ENCODE data around the gene SNAPC5.

The SNAPC5 gene

GRCh38 chr15:66483131-66483566, 14.4 kb downstream of the SNAPC5 start:
- peak; percentile 4 for DNase-seq (ENCODE audit: extremely low spot score)
- POLR2A ChIA-PET = no interaction called here
- CTCF ChIA-PET = interaction anchor here (0.8 kb wide), 1 partner anchor 9 kb away, joined by 3 read pairs; no protein-coding TSS in a partner anchor
- TF ChIP-seq CTCF (IDR thresholded peaks at IDR 0.05; ENCODE audit: control extremely low read depth, extremely low read depth, low read depth, missing control alignments) = no peak

GRCh38 chr15:66482539-66482938, 15.0 kb downstream of the SNAPC5 start:
- TF ChIP-seq CTCF (IDR thresholded peaks at IDR 0.05; ENCODE audit: control extremely low read depth, extremely low read depth, low read depth, missing control alignments) = no peak
- DNase-seq (ENCODE audit: extremely low spot score) = no peak
- ChIA-PET POLR2A (no interaction called here), CTCF (no interaction called here)

- DNase-seq (ENCODE audit: extremely low spot score) = peak; percentile 4
- ChIA-PET CTCF (interaction anchor here (1.3 kb wide), 1 partner anchor 17 kb away, joined by 4 read pairs; no protein-coding TSS in a partner anchor), POLR2A (no interaction called here)
- TF ChIP-seq CTCF (IDR thresholded peaks at IDR 0.05; ENCODE audit: control extremely low read depth, extremely low read depth, low read depth, missing control alignments) = no peak
Measured at GRCh38 chr15:66481107-66481856, 16.3 kb downstream of the SNAPC5 start.

DNA sequence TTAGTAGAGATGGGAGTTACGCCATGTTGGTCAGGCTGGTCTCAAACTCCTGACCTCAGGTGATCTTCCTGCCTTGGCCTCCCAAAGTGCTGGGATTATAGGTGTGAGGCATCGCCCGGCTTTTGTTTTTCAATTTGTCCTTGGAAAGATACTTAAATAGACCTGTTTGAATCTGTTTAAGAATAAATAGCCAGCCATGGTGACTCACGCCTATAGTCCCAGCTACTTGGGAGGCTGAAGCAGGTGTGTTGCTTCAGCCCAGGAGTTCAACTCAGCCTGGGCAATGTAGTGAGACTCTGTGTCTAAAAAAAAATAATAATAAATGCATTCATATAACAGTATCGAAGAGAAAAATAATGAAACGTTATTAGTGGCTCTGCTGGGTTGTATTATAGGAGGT, 17.3 kb downstream of the SNAPC5 start:
- DNase-seq (ENCODE audit: extremely low spot score) = no peak
- ChIA-PET CTCF (no interaction called here), POLR2A (no interaction called here)
- TF ChIP-seq CTCF (IDR thresholded peaks at IDR 0.05; ENCODE audit: control extremely low read depth, extremely low read depth, low read depth, missing control alignments) = no peak

DNA sequence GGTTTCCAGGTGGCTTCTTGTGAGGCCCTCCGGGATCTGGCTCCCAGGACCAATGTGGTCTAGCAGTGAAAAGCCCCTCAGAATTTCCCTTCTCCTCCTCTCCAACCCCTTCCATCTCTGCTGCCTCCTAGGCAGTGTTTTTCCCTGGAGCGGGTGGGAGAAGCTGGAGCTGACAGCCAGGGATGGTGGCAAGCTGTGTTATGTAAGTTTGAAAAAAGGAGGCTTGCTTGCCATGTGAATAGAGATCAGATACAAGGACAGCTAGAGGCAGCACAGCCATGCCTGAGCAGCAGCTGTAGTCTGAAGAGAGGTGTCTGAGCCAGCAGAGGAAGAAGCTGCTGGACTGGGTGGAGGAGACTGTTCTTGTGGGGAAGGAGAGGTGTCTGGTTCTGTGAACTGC, 20.6 kb downstream of the SNAPC5 start:
- DNase-seq (ENCODE audit: extremely low spot score) = no peak
- no peak for TF ChIP-seq CTCF (IDR thresholded peaks at IDR 0.05; ENCODE audit: control extremely low read depth, extremely low read depth, low read depth, missing control alignments)
- ChIA-PET POLR2A (interaction anchor here (0.5 to 0.8 kb wide), 2 partner anchors 74 to 1292 kb away, joined by 3 read pairs; partner anchors contain the start of gene CLPX), CTCF (interaction anchor here (9.9 kb wide), 1 partner anchor 21 kb away, joined by 63 read pairs; the partner anchor contains the start of gene SNAPC5)

- TF ChIP-seq CTCF (IDR thresholded peaks at IDR 0.05; ENCODE audit: control extremely low read depth, extremely low read depth, low read depth, missing control alignments) = no peak
- DNase-seq (ENCODE audit: extremely low spot score) = peak; percentile 41
- ChIA-PET CTCF (interaction anchor here (9.9 kb wide), 1 partner anchor 21 kb away, joined by 63 read pairs; the partner anchor contains the start of gene SNAPC5), POLR2A (interaction anchor here (0.5 to 0.8 kb wide), 2 partner anchors 73 to 1291 kb away, joined by 3 read pairs; partner anchors contain the start of gene CLPX)
Measured at GRCh38 chr15:66476535-66476934, 21.0 kb downstream of the SNAPC5 start.

Measured in GM10248 (cell line).